GM19455 (cell line): ENCODE measurements around the gene SPEN.

Experiments used
- ATAC-seq: cut with Tn5 transposase; IDR thresholded peaks from one replicate; pipeline ENCODE4 v1.9.1; 2021; ENCODE audit not compliant: unreplicated experiment

Gene SPEN

DNA sequence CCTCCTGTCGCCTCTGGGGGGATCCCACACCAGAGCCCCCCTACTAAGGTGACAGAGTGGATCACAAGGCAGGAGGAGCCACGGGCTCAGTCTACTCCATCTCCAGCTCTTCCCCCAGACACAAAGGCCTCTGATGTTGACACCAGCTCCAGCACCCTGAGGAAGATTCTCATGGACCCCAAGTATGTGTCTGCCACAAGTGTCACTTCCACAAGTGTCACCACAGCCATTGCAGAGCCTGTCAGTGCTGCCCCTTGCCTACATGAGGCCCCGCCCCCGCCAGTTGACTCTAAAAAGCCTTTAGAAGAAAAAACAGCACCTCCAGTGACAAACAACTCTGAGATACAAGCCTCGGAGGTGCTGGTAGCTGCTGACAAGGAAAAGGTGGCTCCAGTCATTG, 86.2 kb downstream of the SPEN start:
- no peak for ATAC-seq

DNA sequence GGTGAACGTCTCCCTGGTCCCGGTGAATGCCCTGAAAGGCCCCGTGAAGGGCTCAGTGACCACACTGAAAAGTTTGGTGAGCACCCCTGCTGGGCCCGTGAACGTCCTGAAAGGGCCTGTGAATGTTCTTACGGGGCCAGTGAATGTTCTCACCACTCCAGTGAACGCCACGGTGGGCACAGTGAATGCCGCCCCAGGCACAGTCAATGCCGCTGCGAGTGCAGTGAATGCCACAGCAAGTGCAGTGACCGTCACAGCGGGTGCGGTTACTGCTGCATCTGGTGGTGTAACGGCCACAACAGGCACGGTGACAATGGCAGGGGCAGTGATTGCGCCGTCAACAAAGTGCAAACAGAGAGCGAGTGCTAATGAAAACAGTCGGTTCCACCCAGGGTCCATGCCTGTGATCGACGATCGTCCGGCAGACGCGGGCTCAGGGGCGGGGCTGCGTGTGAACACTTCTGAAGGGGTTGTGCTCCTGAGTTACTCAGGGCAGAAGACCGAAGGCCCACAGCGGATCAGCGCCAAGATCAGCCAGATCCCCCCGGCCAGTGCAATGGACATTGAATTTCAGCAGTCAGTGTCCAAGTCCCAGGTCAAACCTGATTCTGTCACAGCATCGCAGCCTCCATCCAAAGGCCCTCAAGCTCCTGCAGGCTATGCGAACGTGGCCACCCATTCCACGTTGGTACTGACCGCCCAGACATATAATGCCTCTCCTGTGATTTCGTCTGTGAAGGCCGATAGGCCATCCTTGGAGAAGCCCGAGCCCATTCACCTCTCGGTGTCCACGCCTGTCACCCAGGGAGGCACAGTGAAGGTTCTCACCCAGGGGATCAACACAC, 86.9 kb downstream of the SPEN start:
- no peak for ATAC-seq

DNA sequence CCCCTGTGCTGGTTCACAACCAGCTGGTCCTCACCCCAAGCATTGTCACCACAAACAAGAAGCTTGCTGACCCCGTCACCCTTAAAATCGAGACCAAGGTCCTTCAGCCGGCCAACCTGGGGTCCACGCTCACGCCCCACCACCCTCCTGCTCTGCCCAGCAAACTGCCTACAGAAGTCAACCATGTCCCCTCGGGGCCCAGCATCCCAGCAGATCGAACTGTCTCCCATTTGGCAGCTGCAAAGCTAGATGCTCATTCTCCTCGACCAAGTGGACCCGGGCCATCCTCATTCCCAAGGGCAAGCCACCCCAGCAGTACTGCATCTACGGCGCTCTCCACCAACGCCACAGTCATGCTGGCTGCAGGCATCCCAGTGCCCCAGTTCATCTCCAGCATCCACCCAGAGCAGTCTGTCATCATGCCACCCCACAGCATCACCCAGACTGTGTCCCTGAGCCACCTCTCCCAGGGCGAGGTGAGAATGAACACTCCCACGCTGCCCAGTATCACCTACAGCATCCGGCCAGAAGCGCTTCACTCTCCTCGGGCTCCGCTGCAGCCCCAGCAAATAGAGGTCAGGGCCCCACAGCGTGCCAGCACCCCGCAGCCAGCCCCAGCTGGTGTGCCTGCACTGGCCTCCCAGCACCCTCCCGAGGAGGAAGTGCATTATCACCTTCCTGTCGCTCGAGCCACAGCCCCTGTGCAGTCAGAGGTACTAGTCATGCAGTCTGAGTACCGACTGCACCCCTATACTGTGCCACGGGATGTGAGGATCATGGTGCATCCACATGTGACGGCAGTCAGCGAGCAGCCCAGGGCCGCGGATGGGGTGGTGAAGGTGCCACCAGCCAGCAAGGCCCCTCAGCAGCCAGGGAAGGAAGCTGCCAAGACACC, 87.8 kb downstream of the SPEN start:
- ATAC-seq: no peak

DNA sequence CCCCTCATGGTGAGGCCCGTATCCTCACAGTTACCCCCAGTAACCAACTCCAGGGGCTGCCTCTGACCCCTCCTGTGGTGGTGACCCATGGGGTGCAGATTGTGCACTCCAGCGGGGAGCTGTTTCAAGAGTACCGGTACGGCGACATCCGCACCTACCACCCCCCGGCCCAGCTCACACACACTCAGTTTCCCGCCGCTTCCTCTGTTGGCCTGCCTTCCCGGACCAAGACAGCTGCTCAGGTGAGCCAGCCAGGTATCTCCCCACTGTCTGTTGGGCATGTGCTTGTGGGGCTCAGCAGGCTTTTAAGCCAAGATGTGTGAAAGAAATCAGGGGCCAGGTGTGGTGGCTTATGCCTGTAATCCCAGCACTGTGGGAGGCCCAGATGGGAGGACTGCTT, 88.5 kb downstream of the SPEN start:
- ATAC-seq: no peak

DNA sequence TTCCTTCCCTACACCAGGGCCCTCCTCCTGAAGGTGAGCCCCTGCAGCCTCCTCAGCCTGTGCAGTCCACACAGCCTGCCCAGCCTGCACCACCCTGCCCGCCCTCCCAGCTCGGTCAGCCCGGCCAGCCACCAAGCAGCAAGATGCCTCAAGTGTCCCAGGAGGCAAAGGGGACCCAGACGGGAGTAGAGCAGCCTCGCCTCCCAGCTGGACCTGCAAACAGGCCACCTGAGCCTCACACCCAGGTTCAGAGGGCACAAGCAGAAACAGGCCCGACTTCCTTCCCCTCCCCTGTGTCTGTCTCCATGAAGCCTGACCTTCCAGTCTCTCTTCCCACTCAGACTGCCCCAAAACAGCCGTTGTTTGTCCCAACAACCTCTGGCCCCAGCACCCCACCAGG, 89.6 kb downstream of the SPEN start:
- ATAC-seq: no peak

DNA sequence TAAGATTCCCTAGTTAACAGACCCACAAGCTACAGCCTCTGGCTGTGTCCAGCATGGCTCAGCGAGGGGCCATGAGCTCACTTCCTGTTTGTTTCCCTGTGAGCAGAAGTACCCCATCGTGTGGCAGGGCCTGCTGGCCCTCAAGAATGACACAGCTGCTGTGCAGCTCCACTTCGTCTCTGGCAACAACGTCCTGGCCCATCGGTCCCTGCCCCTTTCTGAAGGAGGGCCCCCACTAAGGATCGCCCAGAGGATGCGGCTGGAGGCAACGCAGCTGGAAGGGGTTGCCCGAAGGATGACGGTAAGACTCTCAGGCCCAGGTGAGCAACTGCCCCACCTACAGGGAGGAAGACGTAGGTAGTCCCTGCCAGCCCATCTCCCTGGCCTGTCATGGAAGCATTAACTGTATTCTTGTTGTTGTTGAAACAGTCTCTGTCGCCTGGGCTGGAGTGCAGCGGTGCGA, 90.2 kb downstream of the SPEN start:
- no peak for ATAC-seq

DNA sequence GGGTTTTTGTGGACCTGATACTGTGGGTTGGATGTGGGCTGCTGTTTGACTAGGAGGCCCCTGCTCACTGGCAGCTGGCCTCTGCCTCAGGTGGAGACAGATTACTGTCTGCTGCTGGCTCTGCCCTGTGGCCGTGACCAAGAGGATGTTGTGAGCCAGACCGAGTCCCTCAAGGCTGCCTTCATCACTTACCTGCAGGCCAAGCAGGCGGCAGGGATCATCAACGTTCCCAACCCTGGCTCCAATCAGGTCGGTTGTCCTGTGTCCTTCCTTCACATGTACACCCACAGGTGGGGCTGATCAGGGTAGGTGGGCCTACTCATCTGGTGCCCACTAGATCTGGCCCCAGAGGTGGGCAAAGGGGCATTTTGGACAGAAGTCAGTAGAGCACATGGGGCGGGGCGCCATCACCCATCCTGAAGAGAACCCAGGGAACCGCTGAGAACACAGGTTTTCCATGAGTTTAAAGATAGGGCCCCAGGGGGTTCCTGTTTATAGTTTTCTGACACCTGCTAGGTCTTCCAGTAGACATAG, 91.2 kb downstream of the SPEN start:
- no peak for ATAC-seq

DNA sequence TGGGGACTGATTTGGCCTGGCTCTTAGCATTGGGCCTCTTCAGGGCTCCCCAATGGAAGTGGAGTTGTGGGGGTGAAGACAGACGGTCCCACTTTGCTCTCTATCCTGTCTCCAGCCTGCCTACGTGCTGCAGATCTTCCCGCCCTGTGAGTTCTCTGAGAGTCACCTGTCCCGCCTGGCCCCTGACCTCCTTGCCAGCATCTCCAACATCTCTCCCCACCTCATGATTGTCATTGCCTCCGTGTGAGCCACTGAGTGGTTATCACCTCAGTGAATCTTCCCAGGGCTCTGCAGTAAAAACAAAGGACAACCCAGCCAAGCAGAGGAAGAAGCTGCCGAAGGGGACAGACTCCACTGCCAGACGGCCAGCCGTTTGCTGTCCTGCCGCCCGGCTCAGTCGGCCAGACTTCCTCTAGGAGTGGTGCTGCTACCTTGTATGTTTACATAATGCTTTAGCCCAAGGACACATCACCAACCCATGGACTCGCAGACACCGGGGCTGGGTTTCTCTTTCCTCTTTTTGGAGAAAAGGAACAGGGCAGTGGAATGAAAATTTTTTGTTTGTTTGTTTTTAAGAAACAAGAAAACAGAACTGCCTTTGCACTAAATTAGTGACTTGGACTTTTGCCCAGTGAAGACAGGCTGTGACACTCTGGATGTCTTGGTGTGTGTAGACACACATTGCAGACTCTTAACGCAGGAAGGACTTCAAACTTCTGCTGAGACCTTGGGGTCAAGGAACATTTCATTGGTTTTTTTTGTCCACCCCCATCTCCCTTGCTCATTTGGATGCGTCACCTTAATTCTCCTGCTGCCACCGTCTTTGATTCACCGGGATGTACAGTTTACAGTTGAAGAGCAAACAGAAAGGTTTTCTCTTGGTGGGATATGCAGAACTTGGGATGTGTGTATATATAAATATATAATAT, 91.9 kb downstream of the SPEN start:
- ATAC-seq: no peak

DNA sequence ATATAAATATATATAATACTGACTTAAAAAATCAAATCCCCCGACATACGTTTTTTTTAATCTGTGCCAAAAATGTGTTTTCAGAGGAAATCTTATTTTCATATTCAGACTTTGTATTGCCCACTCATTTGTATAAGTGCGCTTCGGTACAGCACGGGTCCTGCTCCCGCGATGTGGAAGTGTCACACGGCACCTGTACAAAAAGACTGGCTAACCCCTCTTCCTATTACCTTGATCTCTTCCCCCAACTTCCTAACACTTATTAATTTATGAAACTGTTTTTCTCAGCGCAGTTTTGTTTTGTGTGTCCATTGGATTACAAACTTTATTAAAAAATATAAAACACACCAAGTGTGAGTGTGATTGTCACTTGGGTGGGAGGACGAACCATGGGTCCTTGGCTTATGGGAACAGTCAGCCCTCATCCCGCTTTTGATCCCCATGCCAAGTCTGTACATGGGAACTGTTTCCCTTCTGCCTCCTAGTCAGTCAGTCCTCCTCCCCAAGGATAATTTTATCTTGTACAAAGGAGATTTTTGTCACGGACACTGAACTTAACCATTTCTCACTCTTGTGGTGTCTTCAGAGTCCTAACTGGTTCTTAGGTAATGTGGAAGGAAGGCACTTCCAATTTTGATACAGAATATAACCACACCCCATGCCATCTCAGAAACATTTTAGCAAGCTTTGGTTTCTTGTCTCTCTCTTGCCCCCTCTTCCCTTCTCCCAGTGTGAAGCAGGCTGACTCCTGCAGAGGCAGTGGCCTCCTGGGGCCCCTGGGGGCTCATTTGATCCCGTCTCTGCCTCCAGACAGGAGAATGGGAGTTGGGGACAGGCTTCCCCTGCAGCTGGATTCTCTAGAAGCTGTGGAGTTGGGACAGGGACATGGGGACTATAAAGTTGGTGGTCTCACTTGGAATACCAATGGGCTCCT, 92.9 kb downstream of the SPEN start:
- no peak for ATAC-seq

DNA sequence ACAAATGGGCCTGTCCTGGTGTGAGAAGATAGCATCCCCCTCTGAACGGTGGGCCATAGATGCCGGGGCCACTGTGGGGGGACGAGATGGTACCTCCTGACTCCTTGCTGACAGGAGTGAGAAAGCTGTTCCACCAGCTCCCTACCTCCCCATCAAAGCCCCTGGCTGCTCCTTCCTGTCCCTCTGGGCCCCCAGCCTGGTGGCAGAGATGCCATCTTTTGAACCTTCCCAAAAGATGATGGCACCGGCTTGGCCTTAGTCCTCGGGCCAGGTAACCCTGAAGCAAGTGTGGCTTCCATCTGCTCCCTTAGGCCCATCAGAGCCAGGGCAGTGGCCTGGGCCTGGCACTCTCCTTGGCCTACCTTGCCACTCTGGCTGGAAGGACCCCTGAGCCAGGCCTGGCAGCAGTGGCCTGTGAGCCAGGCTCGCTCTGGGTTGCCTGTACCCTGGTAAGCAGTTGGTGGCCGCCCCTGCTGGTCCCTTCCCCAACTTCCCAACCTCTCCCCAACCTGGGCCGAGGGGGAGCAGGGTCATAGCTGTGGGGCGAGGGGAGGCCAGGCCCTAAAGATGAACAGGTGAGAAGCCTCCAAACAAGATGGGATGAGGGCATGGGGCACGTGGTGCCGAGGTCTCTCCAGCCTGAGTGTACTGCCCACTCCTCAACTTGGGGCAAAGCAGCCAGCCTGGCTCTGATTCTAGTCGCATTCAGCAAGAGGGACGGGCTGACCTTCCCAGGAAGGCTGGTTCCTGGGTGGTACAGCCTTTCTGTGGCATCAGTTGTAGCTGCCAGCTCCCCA, 93.7 kb downstream of the SPEN start:
- ATAC-seq: no peak

DNA sequence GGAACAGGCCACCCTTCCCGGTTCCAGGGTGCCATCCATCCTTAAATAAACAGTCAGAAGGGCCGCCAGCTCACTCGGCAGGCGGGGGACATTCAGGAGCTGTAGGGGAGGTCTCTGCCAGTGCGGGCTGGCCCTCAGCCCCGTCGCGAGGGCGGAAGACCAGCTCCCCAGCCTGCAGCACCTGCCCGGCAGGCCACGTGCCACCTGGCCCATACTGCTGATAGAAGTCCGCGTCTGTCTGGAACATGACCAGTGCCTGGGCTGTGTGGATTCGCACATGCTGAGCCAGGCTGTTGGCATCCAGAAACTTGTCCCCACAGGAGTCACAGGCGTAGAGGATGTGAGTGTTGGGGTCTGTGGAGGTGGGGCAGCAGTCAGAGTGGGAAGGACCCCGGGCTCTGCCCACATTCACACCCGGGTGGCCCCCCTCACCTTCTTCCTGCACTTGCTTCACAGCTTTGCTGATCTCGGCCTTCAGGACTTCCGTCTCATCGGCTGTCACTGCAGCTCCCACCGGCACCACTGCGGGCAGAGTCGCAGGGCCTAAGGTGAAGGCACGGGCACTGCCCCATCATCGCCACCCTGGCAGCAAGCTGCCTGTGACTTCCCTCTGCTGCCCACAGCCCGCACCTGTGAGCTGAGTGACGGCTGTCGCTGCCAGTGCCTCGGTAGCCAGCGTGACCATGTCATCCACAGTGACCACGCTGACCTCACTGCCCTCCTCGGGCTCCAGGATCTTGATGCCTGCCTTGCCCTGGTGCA, 94.6 kb downstream of the SPEN start:
- no peak for ATAC-seq

DNA sequence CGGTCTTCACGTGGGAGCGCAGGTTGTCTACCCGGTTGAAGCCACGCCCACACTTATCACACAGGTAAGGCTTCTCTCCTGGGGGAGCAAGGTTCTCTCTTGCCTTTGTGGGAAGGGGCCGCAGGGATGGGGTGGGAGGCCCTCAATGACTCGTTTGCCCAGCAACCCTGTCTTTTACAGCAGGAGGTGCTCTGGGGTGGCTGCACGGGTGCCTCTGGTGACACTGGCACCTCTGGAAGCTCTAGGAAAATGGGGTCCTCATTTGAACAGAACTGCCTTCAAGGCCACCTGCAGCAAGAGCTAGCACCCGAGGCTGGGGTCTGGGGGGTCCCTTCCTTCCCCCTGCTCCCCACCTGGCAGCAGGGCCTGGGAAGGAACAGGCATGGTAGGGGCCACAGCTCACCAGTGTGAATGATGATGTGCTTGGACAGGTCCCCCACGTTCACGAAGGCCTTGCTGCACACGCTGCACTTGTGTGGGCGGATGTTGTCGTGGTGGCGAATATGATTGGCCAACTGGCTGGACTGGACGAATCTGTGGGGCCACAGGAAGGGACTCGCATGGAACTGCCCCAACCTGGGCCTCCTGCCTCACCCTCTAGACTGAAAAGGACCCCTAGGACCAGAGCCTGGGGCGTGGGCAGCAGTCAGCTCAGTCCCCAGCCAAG, 95.3 kb downstream of the SPEN start:
- no peak for ATAC-seq

DNA sequence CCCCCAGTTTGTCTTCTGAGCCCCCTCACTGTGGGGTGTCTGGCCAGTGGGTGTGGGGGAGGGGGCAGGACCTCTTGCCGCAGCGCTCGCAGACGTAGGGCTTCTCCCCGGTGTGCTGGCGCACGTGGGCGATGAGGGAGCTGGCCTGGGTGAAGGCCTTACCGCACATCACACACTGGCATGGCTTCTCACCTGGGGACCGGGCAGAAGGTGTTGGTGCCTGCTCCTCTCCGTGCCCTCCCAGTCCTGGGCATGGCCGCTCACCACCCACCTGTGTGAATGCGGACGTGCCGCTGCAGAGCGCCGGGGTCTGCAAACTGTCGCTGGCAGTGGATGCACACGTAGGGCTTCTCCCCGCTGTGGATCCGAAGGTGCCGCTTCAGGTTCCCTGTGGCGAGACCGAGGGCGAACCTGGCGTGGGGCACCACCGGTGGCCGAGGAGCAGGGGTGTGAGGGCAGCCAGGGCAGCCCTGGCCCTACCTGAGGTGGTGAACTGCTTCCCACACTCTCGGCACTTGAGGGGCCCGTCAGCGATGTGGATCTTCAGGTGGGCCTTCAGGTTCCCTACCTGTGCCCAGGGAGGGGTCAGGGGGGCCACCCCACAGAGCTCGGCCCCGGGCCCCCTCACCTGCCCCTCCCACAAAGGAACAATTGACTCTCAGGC, 96.0 kb downstream of the SPEN start:
- ATAC-seq: no peak

DNA sequence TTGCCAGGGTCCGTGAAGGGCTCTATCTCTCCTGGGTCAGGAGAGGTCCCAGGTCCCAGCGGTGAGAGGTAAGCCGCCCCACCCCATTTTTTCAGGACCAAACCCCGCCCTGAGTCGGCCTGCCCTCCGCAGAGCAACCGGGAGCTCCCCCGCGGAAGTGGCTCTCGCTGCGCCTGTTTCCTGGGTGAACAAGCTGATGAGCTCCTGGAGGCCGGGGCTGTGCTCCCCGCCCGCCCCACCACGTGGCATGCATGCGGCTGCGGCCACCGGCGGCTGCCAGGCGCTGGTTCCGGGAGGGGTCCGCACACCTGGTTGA, 96.4 kb downstream of the SPEN start:
- no peak for ATAC-seq

DNA sequence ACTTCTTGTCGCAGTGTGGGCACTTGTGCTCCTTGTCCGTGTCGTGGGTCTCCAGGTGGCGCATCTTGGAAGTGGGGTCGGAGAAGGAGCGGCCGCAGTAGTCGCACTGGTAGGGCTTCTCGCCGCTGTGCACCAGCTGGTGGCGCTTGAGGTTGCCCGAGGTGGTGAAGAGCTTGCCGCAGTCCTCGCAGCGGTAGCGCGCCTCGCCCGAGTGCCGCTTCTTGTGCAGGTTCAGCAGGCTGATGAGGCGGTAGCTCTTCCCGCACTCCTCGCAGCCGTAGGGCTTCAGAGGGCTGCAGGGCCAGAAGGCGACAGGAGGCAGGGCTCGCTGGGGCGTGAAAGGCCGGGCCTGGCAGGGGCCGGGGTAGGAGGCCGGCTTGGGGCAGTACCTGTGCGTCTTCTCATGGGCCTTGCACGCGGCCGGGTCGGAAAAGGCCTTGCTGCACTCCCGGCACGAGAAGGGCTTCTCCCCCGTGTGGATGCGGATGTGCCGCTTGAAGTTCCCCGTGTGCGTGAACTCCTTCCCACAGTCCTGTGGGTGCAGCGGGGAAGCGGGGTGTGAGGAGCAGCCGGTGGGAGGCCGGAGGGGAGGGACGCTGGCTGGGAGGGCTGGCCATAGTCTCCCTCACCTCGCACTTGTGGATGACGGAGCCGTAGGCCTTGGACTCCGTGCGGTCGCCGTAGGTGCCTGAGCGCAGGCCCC, 97.0 kb downstream of the SPEN start:
- no peak for ATAC-seq

DNA sequence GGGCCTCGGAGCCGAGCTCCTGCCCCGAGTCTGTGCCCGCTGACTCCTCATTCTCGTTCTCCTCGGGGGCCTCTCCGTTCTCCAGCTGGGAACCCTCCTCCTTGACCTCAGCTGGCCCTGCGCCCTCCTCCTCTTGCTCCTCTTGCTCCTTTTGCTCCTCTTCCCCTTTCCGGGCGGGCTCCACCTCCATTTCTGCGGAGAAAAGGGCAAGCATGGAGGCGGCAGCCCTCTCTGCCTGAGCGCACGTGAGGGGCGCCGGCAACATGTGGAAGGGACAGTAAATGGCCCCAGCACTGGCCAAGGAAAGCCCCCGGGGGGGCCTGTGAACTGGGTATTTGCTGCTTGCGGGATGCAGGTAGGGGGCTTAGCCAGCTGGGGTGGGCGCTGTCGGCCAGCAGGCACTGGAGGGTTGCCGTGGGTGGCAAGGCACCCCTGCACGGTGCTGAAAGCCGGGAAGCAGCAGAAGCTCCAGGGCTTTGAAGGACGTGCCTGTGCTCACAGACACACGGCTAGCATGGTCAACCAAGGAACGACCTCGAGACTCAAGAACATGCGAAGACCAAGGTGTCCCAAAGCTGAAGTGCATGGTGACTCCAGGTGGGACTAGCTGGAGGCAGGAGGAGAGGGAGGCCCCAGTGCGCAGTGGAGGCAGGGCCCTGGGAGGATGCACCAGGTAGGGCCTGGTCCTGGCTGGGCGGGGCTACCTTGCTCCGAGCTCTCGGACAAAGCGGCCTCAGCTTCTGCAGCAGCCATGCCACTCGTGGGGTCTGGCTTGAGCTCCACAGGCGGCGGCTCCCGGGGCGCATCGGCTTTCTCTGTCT, 97.7 kb downstream of the SPEN start:
- ATAC-seq: no peak
